Adrenal gland (tissue), 12 donors: ENCODE results near the gene F12. TPM values are rescaled to one million over a fixed set of nuclear protein-coding genes. Genes with fewer than 3 reads are reported as not detected.

Source experiments
- DNase-seq, 7 donors: peaks; one replicate each; pipeline ENCODE4 v3.0.0-alpha.2; 2019 to 2020
- H3K27ac ChIP-seq, 5 donors: fragments of 200-600 bp; sonication (generic) in 4 of 5; 1 replicate in 3 of 5; 2 replicates in 2 of 5; pipeline versions ENCODE4 v1.5.1 to v1.8.0; 2016 to 2020; ENCODE audit warnings: mild to moderate bottlenecking in 1 of 5
- H3K27me3 ChIP-seq: fragments of 200-600 bp; 2 replicates; pipeline ENCODE4 v1.8.0; 2021
- H3K36me3 ChIP-seq, 2 donors: fragments of 200-600 bp; replicated peaks in 1 of 2; 1 replicate in 1 of 2; 2 replicates in 1 of 2; pipeline versions ENCODE4 v1.5.1 to v1.8.0; 2018 to 2022
- H3K4me1 ChIP-seq, 2 donors: fragments of 200-600 bp; replicated peaks in 1 of 2; 1 replicate in 1 of 2; 2 replicates in 1 of 2; pipeline versions ENCODE4 v1.5.1 to v1.8.0; 2018 to 2021
- H3K4me3 ChIP-seq, 4 donors: fragments of 200-600 bp; sonication (generic) in 3 of 4; one replicate each; pipeline ENCODE4 v1.5.1; 2016 to 2018
- H3K9me3 ChIP-seq, 3 donors: fragments of 200-600 bp; sonication (generic) in 1 of 3; replicated peaks in 1 of 3; 1 replicate in 2 of 3; 2 replicates in 1 of 3; pipeline versions ENCODE4 v1.5.1 to v1.8.0; 2016 to 2021
- CTCF ChIP-seq, 6 experiments: fragments of 450-650 bp in 4 of 6; fragments of 200-600 bp in 2 of 6; sonication (generic) in 1 of 6; IDR thresholded peaks; 1 replicate in 5 of 6; 2 replicates in 1 of 6; pipeline versions ENCODE4 v1.5.1 to v1.8.0; 2016 to 2021; ENCODE audit warnings: antibody characterized with exemption in 6 of 6, mild to moderate bottlenecking in 2 of 6, moderate library complexity in 1 of 6
- POLR2A ChIP-seq, 2 donors: fragments of 450-650 bp; IDR thresholded peaks; one replicate each; pipeline ENCODE4 v1.6.1; 2017; ENCODE audit warnings: antibody characterized with exemption in 2 of 2, mild to moderate bottlenecking in 2 of 2, moderate library complexity in 1 of 2
- WGBS, 4 donors: extraction: QIAGEN DNeasy Blood & Tissue Kit in 2 of 4; methylation state at CpG; one replicate each; pipeline versions ENCODE4 v1.1.5 to v1.1.7; 2013 to 2017; 5-methylcytosine and 5-hydroxymethylcytosine counted together
- intact Hi-C, 2 donors: fragments of 100-400 bp; cut with DNase I; formaldehyde crosslinking; loops; one replicate each; pipeline versions ENCODE4 v1.14.1 to v1.15.0; 2022 to 2023
- polyA plus RNA-seq, 3 donors: library from polyadenylated mRNA; stranded (reverse); fragments of 200-250 nt in 2 of 3; fragments of 350-450 nt in 1 of 3; fragmentation: Illumina TruSeq in 1 of 3; extraction: RNeasy Lipid Tissue Mini Kit (QIAGEN cat#74804) in 1 of 3; gene quantifications; one replicate each; pipeline ENCODE4 v1.2.3, GENCODE V29; 2013 to 2014
- total RNA-seq, 9 donors: library from RNA; depleted of rRNA in 4 of 9; stranded (reverse); fragments of >200 nt in 4 of 9; fragments of 120-200 nt in 1 of 9; fragmentation: NEBNext Ultra II Directional in 1 of 9; extraction: Animal tissue kit (Norgen Biotek cat#: 25700) in 1 of 9; gene quantifications; one replicate each; pipeline versions ENCODE4 v1.1.0 to v1.2.4, GENCODE V29; 2013 to 2023
- donor health status: healthy with polysubstance abuse.
- donor health status: Bipolar disorder and iron deficiency.
- donor health status: DM: yes; HTN: yes; CAD: no.
- donor health status: DM: no; HTN: no; CAD: no.
- donor health status: DM: no; HTN: no; CAD: no.
- donor health status: DM: yes; HTN: yes; CAD: no.

F12 gene
- total and polyA plus RNA-seq, 12 donors: 0.11 to 0.80 (median 0.36) TPM; not detected in 3

- Histone ChIP-seq H3K36me3 (no peaks in the 10 kb centered on the region), H3K27me3 (no peaks in the 10 kb centered on the region), H3K4me3 (no peak overlapping the region), H3K9me3 (no peaks in the 10 kb centered on the region), H3K4me1 (peaks cover 0 to 2% of the 10 kb centered on the region in 2 donors), H3K27ac (no peak overlapping the region)
- WGBS, 4 donors: 71 to 86% (median 82%) methylated on average over 3 to 5 of the region's 5 CpGs
- intact Hi-C loops: no loop called here
- no peak for DNase-seq
- no peak for TF ChIP-seq POLR2A (IDR thresholded peaks at IDR 0.05)
- TF ChIP-seq CTCF (IDR thresholded peaks at IDR 0.05): no peak
Observed at GRCh38 chr5:177357146-177357458, 52.3 kb downstream of the F12 start.

GRCh38 chr5:177356746-177357145 lies 52.6 kb downstream of the F12 start:
- DNase-seq: no peak
- peaks cover 0 to 3% of the 10 kb centered on the region in 2 donors for H3K4me1 ChIP-seq
- H3K36me3 ChIP-seq: no peaks in the 10 kb centered on the region
- no peaks in the 10 kb centered on the region for H3K27me3 ChIP-seq
- TF ChIP-seq CTCF (IDR thresholded peaks at IDR 0.05): no peak
- TF ChIP-seq POLR2A (IDR thresholded peaks at IDR 0.05): no peak
- no peak overlapping the region for H3K27ac ChIP-seq
- intact Hi-C loops: no loop called here
- WGBS, 4 donors: 60 to 72% (median 67%) methylated on average over 3 of the region's 3 CpGs
- H3K4me3 ChIP-seq: no peak overlapping the region
- H3K9me3 ChIP-seq: no peaks in the 10 kb centered on the region

GRCh38 chr5:177355868-177356168 lies 53.5 kb downstream of the F12 start:
- H3K27ac ChIP-seq: no peak overlapping the region
- no peaks in the 10 kb centered on the region for H3K36me3 ChIP-seq
- no peak for DNase-seq
- 8 to 17% (median 13%) methylated on average over 1 of the region's 1 CpG for WGBS, 4 donors
- H3K9me3 ChIP-seq: no peaks in the 10 kb centered on the region
- intact Hi-C loops: no loop called here
- H3K27me3 ChIP-seq: no peaks in the 10 kb centered on the region
- no peak for TF ChIP-seq CTCF (IDR thresholded peaks at IDR 0.05)
- TF ChIP-seq POLR2A (IDR thresholded peaks at IDR 0.05): no peak
- no peak overlapping the region for H3K4me3 ChIP-seq
- peaks cover under 1 to 6% of the 10 kb centered on the region in 2 donors for H3K4me1 ChIP-seq

- 82 to 100% (median 98%) methylated on average over 1 of the region's 1 CpG for WGBS, 4 donors
- intact Hi-C loops: no loop called here
Observed at GRCh38 chr5:177355162-177355867, 54.0 kb downstream of the F12 start.

More at GRCh38 chr5:177355162-177355867, 54.0 kb downstream of the F12 start:
- H3K36me3 ChIP-seq: no peaks in the 10 kb centered on the region
- H3K27ac ChIP-seq: no peak overlapping the region
- no peaks in the 10 kb centered on the region for H3K9me3 ChIP-seq
- DNase-seq: no peak
- H3K27me3 ChIP-seq: no peaks in the 10 kb centered on the region
- peaks cover 6 to 11% of the 10 kb centered on the region in 2 donors for H3K4me1 ChIP-seq
- TF ChIP-seq POLR2A (IDR thresholded peaks at IDR 0.05): no peak
- TF ChIP-seq CTCF (IDR thresholded peaks at IDR 0.05): no peak
- no peak overlapping the region for H3K4me3 ChIP-seq
